Stimulated activated CD4-positive, alpha-beta T cell treated with anti-CD3 and anti-CD28 coated beads, Interleukin-1b, Interleukin-23, amount 100 ng/mL, for 24 hours (primary cell): Measurements from ENCODE around the gene MBOAT1.
"Not testable (repeated sequence)": the region's sequence is repeated elsewhere in the genome, so short reads cannot be mapped to it uniquely, and the experiment has no call there.

ENCODE experiments used
- DNase-seq, 4 experiments: peaks; one replicate each; pipeline ENCODE4 v3.0.0-alpha.2; 2020; ENCODE audit warnings: low read depth in 4 of 4, low spot score in 1 of 4

MBOAT1 gene

DNA sequence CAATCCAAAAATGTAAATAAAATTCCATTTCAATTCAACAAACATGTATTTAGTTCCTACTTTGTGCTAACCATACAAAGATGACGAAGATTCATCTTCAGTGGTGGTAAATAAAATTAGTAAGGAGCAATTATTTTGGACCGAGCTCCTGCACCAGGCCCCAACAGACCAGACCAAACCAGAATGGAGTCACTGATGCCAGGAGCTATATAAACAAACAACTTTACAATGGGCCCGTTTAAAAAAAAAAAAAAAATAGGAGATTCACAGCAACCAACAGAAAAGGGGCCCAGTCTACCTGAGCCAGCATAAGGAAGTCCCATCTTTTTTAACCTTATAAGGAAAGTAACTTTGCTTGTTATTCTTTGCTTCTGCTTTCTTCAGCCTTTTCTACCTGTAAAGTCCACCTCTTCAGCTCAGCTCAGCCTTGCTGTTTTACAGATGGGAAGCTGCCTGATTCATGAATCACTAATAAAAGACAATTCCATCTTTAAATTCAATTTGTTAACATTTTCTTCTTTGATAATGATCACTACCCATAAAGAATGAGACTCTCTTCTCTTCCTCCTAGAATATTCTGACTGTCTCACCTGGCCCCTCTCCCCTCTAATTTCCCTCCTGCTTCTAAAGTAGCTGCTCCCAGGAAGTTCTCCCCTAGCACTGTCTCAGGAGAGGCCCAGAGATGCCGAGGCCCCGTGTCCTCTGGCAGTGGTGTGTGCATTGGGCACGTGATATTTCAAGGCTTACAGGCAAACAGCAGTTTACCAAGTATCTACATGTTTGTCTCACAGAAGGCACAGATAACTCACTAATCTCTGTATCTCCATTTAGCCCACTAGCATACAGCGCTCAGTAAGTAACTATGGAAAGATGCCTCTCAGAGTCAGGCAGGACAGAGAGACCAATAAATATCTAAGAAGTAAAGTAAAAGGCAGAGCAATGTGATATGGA lies 8.4 kb downstream of the MBOAT1 start:
- DNase-seq: no peak

- no peak for DNase-seq
Observed at GRCh38 chr6:20202699-20203302, 9.5 kb downstream of the MBOAT1 start.

DNA sequence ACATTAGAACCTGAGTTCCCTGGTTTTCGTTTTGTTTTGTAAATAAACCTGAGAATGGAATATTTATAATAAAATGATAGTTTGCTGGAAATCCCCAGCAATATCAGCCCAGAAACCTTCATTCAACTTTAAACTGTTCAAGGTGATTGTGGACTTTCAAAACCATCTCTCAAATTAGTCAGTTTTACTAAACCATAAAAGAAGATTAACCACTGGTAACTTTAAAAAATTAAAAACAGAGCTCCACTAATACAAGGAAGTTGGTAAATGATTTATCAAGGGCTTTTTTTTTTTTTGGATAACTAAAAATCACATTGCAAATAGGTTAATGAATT lies 10.0 kb downstream of the MBOAT1 start:
- DNase-seq: no peak

DNA sequence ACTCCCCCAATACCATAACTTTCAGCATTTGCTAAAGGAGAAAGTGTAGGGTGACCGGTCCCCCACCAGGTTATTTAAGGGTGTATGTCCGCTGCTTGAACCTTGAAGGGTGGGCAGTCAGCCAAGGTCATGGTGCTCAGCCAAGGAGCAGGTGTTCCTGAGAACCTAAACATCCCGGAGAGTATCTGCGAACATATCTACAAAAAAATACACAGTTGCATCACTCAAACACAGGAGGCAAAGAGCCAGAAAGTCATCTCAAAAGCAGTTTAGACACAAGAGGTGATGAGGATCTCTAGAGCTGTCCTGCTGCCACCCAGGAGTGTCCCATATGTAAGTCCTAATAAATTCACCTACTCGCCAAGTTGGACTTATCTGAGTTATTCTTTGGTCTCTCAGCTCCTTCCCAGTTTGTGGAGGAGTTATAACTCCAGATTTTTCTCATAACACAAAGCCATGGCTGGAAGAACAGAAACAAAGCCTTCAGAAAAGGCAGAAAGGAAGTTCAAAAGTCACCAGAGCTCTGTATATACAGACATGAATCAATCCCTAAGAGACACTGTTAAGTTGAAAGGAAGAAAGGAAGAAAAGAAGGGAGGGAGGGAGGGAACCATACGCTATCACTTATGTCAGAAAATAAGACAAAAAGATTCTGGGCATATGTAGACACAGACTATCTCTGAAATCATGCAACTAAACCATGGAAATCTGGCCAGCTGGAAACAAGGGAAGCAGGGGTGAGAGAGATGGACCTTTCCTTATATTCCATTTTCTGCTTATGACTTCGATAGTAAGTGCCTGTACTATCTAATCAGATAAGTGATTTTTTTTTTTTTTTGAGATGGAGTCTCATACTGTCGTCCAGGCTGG lies 11.3 kb downstream of the MBOAT1 start:
- no peak for DNase-seq

- no peak for DNase-seq
Observed at GRCh38 chr6:20198775-20199174, 13.5 kb downstream of the MBOAT1 start.

DNA sequence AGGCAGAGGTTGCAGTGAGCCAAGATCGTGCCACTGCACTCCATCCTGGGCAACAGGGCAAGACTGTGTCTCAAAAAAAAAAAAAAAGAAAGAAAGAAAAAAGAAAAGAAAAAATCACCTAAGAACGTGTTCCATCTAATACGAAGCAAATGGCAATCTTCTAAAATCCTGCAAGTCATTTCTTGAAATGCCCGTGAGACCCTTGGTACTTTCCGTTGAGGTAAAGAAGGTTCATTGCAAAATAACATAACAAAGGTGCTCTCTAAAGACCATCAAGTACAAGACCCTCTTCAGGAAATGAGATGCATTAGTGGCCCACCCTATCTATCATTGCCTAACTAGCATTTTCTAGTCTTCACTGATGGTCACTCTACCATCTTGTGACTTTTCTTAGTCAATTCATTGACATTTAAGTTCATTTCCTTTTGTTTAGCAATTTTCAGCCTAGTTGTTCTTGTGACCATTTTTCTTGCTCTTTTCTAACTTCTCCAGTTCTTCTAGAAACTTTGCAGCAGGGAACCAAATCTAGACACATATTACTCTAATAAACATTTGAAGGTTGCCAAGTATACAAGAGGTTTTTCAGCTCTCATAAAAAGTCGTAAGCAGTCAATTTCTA lies 14.0 kb downstream of the MBOAT1 start:
- DNase-seq: no peak

DNA sequence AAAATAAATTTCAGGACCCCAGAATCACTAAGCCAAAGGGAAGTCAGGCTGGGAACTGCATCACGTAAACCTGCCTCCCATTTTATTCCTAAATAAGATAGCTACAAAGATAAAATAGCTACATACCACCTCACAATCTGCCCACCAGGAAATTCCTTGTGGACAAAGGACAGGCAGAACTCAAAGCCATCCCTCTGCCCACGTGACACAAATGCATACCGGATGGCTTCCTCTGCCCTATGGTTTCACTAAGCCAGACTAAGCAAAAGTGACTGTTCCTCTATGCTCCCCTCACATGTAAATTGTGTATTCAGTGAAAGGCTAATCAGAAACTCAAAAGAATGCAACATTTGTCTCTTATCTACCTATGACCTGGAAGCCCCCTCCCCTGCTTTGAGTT lies 15.0 kb downstream of the MBOAT1 start:
- DNase-seq: no peak

- DNase-seq: no peak
Observed at GRCh38 chr6:20192625-20193024, 19.6 kb downstream of the MBOAT1 start.

GRCh38 chr6:20191992-20192391 lies 20.3 kb downstream of the MBOAT1 start:
- DNase-seq: no peak

DNA sequence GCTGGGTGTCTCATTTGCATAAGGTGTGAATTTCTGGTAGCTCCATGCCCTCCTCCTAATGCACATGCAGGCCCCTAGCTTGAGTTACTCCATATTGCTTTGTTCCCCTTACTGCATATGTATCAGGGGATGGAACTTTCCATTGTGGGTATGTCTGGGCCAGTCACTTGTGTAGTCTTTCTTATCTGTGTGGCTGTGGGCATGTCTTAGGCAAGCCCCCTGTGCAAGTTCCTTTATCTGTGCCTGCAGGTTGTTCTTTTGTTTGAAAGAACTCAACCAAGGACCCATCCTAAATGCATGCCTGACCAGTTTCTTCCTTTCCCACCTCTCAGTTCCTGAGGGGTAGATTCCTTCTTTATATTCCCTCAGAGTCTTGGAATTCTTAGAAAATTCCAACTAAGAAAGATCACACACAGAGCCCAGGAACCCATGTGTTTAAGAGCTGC lies 23.6 kb downstream of the MBOAT1 start:
- DNase-seq: no peak

GRCh38 chr6:20186981-20187380 lies 25.3 kb downstream of the MBOAT1 start:
- DNase-seq: no peak

GRCh38 chr6:20183706-20184105 lies 28.6 kb downstream of the MBOAT1 start:
- DNase-seq: no peak

DNA sequence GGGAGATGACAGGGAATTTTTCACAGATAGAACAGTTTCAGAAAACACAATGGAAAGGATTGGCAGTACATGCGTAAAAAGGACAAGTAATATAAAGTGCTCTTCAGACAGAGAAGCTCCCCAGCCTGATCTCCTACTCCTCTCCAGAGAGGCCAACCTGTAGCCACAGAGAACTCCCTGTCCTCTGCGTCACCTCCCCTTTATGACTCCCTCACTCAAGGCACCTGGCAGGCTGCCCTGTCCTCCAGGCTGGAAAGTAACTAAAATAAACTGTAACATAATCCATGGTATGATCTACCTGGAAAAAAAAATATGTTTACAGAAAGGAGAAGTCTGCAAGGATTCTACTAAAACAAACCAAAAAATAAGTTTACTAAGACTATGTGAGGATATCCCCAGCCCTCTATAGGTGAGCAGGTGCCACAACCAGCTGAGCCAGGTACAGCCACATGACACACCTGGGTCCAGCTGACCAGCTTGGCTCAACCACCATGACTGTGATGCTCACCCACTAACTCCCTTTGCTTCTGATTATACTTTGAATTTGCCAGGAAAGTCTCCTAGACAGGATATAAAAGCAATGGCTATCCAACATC lies 29.2 kb downstream of the MBOAT1 start:
- no peak for DNase-seq

DNA sequence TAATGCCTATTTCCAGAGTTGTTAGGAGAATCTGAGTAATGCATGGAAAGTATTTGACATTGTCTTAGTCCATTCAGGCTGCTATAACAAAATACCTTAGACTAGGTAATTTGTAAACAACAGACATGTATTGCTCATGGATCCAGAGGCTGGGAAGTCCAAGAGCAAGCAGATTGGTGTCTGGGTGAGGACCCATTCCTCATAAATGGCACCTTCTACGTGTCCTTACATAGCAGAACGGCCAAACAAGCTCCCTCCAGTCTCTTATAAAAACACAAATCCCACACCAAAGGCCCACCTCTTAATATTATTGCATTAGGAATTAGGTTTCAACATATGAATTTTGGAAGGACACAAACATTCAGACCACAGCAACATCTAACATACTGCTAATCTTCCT lies 30.2 kb downstream of the MBOAT1 start:
- no peak for DNase-seq

- no peak for DNase-seq
Observed at GRCh38 chr6:20180935-20181334, 31.3 kb downstream of the MBOAT1 start.

DNA sequence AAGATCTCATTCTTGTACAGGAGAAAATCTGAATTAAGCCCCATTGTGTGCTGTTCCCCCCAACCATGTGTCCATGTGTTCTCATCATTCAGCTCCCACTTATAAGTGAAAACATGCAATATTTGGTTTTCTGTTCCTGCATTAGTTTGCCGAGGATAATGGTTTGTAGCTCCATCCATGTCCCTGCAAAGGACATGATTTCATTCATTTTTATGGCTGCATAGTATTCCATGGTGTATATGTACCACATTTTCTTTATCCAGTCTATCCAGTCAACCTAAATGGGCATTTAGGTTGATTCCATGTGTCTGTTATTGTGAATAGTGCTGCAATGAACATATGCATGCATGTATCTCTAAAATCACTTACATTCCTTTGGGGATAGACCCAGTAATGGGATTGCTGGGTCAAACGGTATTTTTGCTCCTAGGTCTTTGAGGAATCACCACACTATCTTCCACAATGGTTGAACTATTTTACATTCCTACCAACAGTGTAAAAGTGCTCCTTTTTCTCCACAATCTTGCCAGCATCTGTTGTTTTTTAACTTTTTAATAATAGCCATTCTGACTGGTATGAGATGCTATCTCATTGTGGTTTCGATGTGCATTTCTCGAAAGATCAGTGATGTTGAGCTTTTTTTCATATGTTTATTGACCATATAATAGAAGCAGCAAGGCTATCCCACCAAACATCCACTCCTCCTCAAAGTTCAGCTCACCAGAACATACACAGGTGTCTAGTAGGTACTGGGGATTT lies 32.8 kb downstream of the MBOAT1 start:
- not testable (repeated sequence) for DNase-seq

DNA sequence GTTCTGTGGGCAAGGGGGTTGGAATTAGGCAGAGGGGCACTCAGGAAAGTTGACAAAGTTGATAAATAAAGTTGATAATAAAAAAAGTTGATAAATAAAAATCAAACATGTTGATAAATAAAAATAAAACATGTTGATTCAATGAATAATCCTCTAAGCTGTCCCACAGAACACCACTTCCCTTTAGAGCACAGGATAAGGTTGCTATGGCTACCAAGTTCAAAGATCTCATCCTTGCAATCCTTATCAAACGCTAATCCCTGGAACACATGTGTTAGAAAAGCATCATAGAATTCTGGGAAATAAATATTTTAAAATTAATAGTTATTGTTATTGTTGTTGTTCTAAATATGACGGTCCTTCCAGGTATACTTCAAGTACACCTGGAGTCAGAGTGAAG lies 33.9 kb downstream of the MBOAT1 start:
- no peak for DNase-seq

DNA sequence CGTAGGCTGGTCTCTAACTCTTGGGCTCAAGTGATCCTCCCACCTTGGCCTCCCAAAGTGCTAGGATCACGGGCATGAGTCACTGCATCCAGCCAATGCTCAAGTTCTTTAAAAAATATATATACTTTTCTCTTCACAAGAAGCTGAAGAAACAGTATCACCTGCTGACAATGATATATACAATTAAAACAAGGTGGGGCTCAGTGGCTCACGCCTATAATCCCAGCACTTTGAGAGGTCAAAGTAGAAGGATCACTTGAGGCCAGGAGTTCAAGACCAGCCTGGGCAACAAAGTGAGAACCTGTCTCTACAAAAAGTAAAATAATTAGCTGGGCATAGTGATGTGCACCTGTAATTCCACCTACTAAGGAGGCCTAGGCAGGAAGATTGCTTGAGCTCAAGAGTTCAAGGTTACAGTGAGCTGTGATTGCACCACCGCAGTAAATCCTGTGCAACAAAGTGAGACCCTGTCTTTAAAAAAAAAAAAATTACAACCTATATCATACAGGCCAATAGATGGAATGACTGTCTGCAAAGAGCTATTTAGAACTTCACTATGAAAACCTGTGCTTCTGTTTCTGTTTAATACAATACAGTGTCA lies 36.4 kb downstream of the MBOAT1 start:
- no peak for DNase-seq

DNA sequence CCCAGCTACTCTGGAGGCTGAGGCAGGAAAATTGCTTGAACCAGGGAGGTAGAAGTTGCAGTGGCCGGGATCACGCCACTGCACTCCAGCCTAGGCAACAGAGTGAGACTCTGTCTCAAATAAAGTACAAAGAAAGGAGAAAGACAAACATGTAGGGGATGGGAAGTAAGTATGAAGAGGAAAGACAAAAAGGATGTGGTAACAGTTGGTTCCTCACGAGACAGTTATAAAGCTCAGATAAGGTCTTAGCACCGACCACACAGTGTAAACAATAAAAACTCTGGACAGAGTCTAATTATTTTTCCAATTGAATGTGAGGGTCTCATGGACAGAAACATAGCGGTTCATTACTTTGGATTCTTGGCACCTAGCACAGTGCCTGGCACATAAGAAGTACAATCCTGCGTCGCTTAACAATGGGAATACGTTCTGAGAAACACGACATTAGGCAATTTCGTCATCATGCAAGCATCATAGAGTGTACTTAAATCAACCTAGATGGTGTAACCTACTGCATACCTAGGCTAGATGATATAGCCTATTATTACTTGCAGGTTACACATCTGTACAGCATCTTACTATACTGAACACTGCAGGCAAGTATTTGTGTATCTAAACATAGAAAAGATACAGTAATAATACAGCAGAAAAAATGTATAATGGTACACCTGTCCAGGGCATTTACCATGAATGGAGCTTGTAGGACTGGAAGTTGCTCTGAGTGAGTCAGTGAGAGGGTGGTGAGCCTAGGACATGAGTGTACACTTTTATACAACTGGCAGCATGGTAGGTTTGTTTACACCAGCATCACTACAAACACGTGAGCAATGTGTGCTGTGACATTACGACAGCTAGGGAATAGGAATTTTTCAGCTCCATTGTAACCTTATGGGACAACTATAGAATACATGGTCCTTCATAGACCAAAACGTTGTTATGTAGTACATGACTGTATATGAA lies 38.2 kb downstream of the MBOAT1 start:
- DNase-seq: no peak
